Measurements from ENCODE around the gene IL17RE. TPM values are rescaled to one million over a fixed set of nuclear protein-coding genes. Genes with fewer than 3 reads are reported as not detected.

The IL17RE gene
- total and polyA plus RNA-seq, 4 donors = 7.0 to 26.1 (median 17.1) TPM

- H3K9me3 ChIP-seq (ENCODE audit: control insufficient read depth in 4 of 4, insufficient read depth in 3 of 4, low read length in 3 of 4) = no peaks in the 10 kb centered on the region
- H3K36me3 ChIP-seq (ENCODE audit: control insufficient read depth in 4 of 4, insufficient read depth in 4 of 4, low read length in 4 of 4) = peaks cover 0 to 21% (median 4%) of the 10 kb centered on the region in 4 donors
- DNase-seq = no peak
- 90 to 95% methylated on average over 11 of the region's 11 CpGs for WGBS, 2 donors
- TF ChIP-seq CTCF (IDR thresholded peaks at IDR 0.05; ENCODE audit: control extremely low read depth, extremely low read depth) = no peak
- H3K27ac ChIP-seq (ENCODE audit: low read depth in 1 of 2, low read length in 1 of 2) = no peak overlapping the region
- H3K4me3 ChIP-seq = no peak overlapping the region
- no peak overlapping the region for H3K9ac ChIP-seq (ENCODE audit: insufficient read depth in 1 of 2, low read length in 2 of 2)
- H3K27me3 ChIP-seq (ENCODE audit: control insufficient read depth in 3 of 3, insufficient read depth in 3 of 3, low read length in 2 of 3) = no peaks in the 10 kb centered on the region
- H3K4me1 ChIP-seq (ENCODE audit: control insufficient read depth in 5 of 5, insufficient read depth in 5 of 5, low read length in 5 of 5) = peaks cover 0 to 11% (median 0%) of the 10 kb centered on the region in 5 donors
- ATAC-seq (ENCODE audit: insufficient read depth, low FRiP score) = no peak
Observed at GRCh38 chr3:9942934-9943690, 40.5 kb downstream of the IL17RE start.

GRCh38 chr3:9944271-9944670, 41.6 kb downstream of the IL17RE start:
- DNase-seq (no peak), ATAC-seq (ENCODE audit: insufficient read depth, low FRiP score) (no peak)
- TF ChIP-seq CTCF (IDR thresholded peaks at IDR 0.05; ENCODE audit: control extremely low read depth, extremely low read depth) = no peak
- Histone ChIP-seq H3K9me3 (ENCODE audit: control insufficient read depth in 4 of 4, insufficient read depth in 3 of 4, low read length in 3 of 4) (no peaks in the 10 kb centered on the region), H3K27me3 (ENCODE audit: control insufficient read depth in 3 of 3, insufficient read depth in 3 of 3, low read length in 2 of 3) (no peaks in the 10 kb centered on the region), H3K9ac (ENCODE audit: insufficient read depth in 1 of 2, low read length in 2 of 2) (no peak overlapping the region), H3K4me1 (ENCODE audit: control insufficient read depth in 5 of 5, insufficient read depth in 5 of 5, low read length in 5 of 5) (peaks cover 0 to 11% (median 0%) of the 10 kb centered on the region in 5 donors), H3K4me3 (no peak overlapping the region), H3K36me3 (ENCODE audit: control insufficient read depth in 4 of 4, insufficient read depth in 4 of 4, low read length in 4 of 4) (peaks cover 0 to 20% (median 4%) of the 10 kb centered on the region in 4 donors), H3K27ac (ENCODE audit: low read depth in 1 of 2, low read length in 1 of 2) (no peak overlapping the region)
- WGBS, 2 donors = 95 to 97% methylated on average over 11 of the region's 11 CpGs

- 87 to 89% methylated on average over 10 of the region's 10 CpGs for WGBS, 2 donors
- no peaks in the 10 kb centered on the region for H3K9me3 ChIP-seq (ENCODE audit: control insufficient read depth in 4 of 4, insufficient read depth in 3 of 4, low read length in 3 of 4)
- H3K9ac ChIP-seq (ENCODE audit: insufficient read depth in 1 of 2, low read length in 2 of 2) = no peak overlapping the region
- ATAC-seq (ENCODE audit: insufficient read depth, low FRiP score) (no peak), DNase-seq (no peak)
- H3K4me3 ChIP-seq = no peak overlapping the region
- H3K27me3 ChIP-seq (ENCODE audit: control insufficient read depth in 3 of 3, insufficient read depth in 3 of 3, low read length in 2 of 3) = no peaks in the 10 kb centered on the region
- peaks cover 0 to 20% (median 4%) of the 10 kb centered on the region in 4 donors for H3K36me3 ChIP-seq (ENCODE audit: control insufficient read depth in 4 of 4, insufficient read depth in 4 of 4, low read length in 4 of 4)
- no peak overlapping the region for H3K27ac ChIP-seq (ENCODE audit: low read depth in 1 of 2, low read length in 1 of 2)
- H3K4me1 ChIP-seq (ENCODE audit: control insufficient read depth in 5 of 5, insufficient read depth in 5 of 5, low read length in 5 of 5) = peaks cover 0 to 11% (median 0%) of the 10 kb centered on the region in 5 donors
- no peak for TF ChIP-seq CTCF (IDR thresholded peaks at IDR 0.05; ENCODE audit: control extremely low read depth, extremely low read depth)
Observed at GRCh38 chr3:9945358-9945757, 42.7 kb downstream of the IL17RE start.
